ENCODE data around the gene SEMA4F.

- TF ChIP-seq POLR2A (IDR thresholded peaks at IDR 0.05; ENCODE audit: extremely low read depth, insufficient read length) (no peak), CTCF (IDR thresholded peaks at IDR 0.05; ENCODE audit: low read depth, low read length) (no peak), MAX (IDR thresholded peaks at IDR 0.05; ENCODE audit: low read depth, low read length) (no peak), MYC (IDR thresholded peaks at IDR 0.05; ENCODE audit: low read depth, low read length) (no peak)
These were observed 76.5 kb downstream of the SEMA4F start for GRCh38 chr2:74730530-74730929.
